Neural cell (in vitro differentiated cells): ENCODE data around the gene XRCC3. TPM values are rescaled to one million over a fixed set of nuclear protein-coding genes. Genes with fewer than 3 reads are reported as not detected.

Source experiments
- H2AFZ ChIP-seq: fragments of 200-600, 300-800 bp; sonication (generic), shearing (Covaris generic); 2 replicates; pipeline ENCODE4 v1.6.0; 2014; ENCODE audit warnings: low read depth, mild to moderate bottlenecking, antibody characterized with exemption, low read length, moderate library complexity
- H3F3A ChIP-seq: fragments of 200-600 bp; shearing (Covaris generic); 2 replicates; pipeline ENCODE4 v1.6.1; 2016; ENCODE audit warnings: mild to moderate bottlenecking, moderate library complexity, mixed read lengths, antibody characterized with exemption, low read length; ENCODE audit not compliant: insufficient read depth, poor library complexity, severe bottlenecking
- H3K27ac ChIP-seq: fragments of 200-600, 300-800 bp; sonication (generic), shearing (Covaris generic); 2 replicates; pipeline ENCODE4 v1.5.1; 2014; ENCODE audit warnings: mild to moderate bottlenecking, low read length, moderate library complexity
- H3K27me3 ChIP-seq: fragments of 300-800, 200-600 bp; sonication (generic), shearing (Covaris generic); 2 replicates; pipeline ENCODE4 v1.6.0; 2014; ENCODE audit warnings: mild to moderate bottlenecking, low read depth, low read length, moderate library complexity; ENCODE audit not compliant: insufficient read depth
- H3K36me3 ChIP-seq: fragments of 300-800, 200-600 bp; sonication (generic), shearing (Covaris generic); 2 replicates; pipeline ENCODE4 v1.5.1; 2014; ENCODE audit warnings: mild to moderate bottlenecking, antibody characterized with exemption, low read length, moderate library complexity; ENCODE audit not compliant: insufficient read depth
- H3K4me2 ChIP-seq: fragments of 300-800, 200-600 bp; sonication (generic), shearing (Covaris generic); 2 replicates; pipeline ENCODE4 v1.6.0; 2014; ENCODE audit warnings: mild to moderate bottlenecking, low read length
- H3K4me3 ChIP-seq: fragments of 300-800, 200-600 bp; sonication (generic), shearing (Covaris generic); 2 replicates; pipeline ENCODE4 v1.5.1; 2014; ENCODE audit warnings: mild to moderate bottlenecking, low read length, moderate library complexity
- H3K79me2 ChIP-seq: fragments of 200-600 bp; shearing (Covaris generic); replicated peaks from 2 replicates; pipeline ENCODE4 v1.6.0; 2014; ENCODE audit warnings: mild to moderate bottlenecking, low read length, moderate library complexity; ENCODE audit not compliant: insufficient read depth
- H3K9ac ChIP-seq: fragments of 300-800, 200-600 bp; sonication (generic), shearing (Covaris generic); 2 replicates; pipeline ENCODE4 v1.6.1; 2016; ENCODE audit warnings: mild to moderate bottlenecking, low read length, mixed read lengths
- H3K9me2 ChIP-seq: fragments of 200-600 bp; shearing (Covaris generic); 2 replicates; pipeline ENCODE4 v1.6.1; 2016; ENCODE audit warnings: mild to moderate bottlenecking, low read length, mixed read lengths; ENCODE audit not compliant: insufficient read depth
- H3K9me3 ChIP-seq: fragments of 200-600, 300-800 bp; sonication (generic), shearing (Covaris generic); 2 replicates; pipeline ENCODE4 v1.6.1; 2016; ENCODE audit warnings: mild to moderate bottlenecking, mixed run types, low read length, moderate library complexity, mixed read lengths
- H4K20me1 ChIP-seq: fragments of 200-600 bp; shearing (Covaris generic); 2 replicates; pipeline ENCODE4 v1.6.1; 2016; ENCODE audit warnings: mild to moderate bottlenecking, mixed run types; ENCODE audit not compliant: insufficient read depth
- EP300 ChIP-seq: fragments of 450-650 bp; conservative IDR thresholded peaks from 2 replicates; pipeline ENCODE4 v1.6.1; 2014; ENCODE audit warnings: antibody characterized with exemption, mild to moderate bottlenecking, moderate library complexity; ENCODE audit not compliant: poor library complexity, severe bottlenecking
- EZH2 ChIP-seq: fragments of 200-600, 300-800 bp; shearing (Covaris generic), sonication (generic); IDR thresholded peaks from 2 replicates; pipeline ENCODE4 v1.6.1; 2014; ENCODE audit warnings: antibody characterized with exemption, low read length, borderline replicate concordance, mild to moderate bottlenecking; ENCODE audit not compliant: insufficient read depth, poor library complexity, severe bottlenecking
- MXI1 ChIP-seq: fragments of 450-650 bp; conservative IDR thresholded peaks from 2 replicates; pipeline ENCODE4 v1.6.1; 2014; ENCODE audit warnings: antibody characterized with exemption, mild to moderate bottlenecking; ENCODE audit not compliant: poor library complexity, severe bottlenecking
- POLR2AphosphoS5 ChIP-seq: IDR thresholded peaks from 2 replicates; pipeline ENCODE4 v1.6.1; 2012
- RAD21 ChIP-seq: fragments of 450-650 bp; conservative IDR thresholded peaks from 2 replicates; pipeline ENCODE4 v1.6.1; 2014; ENCODE audit warnings: antibody characterized with exemption, mild to moderate bottlenecking, moderate library complexity
- SMC3 ChIP-seq: fragments of 450-650 bp; conservative IDR thresholded peaks from 2 replicates; pipeline ENCODE4 v1.6.1; 2014; ENCODE audit warnings: antibody characterized with exemption, mild to moderate bottlenecking, moderate library complexity; ENCODE audit not compliant: poor library complexity
- TAF1 ChIP-seq: IDR thresholded peaks from 2 replicates; pipeline ENCODE4 v1.6.1; 2012; ENCODE audit warnings: low read depth
- polyA plus RNA-seq: library from polyadenylated mRNA; depleted of rRNA; stranded (reverse); fragments of >200 nt; gene quantifications from 2 replicates; pipeline ENCODE4 v1.2.3, GENCODE V29; 2014
- TF ChIP-seq, protein P1 (sequence below): fragments of 450-650 bp; IDR thresholded peaks from 2 replicates; pipeline ENCODE4 v1.5.1; 2014; ENCODE audit warnings: antibody characterized with exemption, mild to moderate bottlenecking, moderate library complexity; ENCODE audit not compliant: poor library complexity, severe bottlenecking
- TF ChIP-seq, protein P2 (sequence below): IDR thresholded peaks from 2 replicates; pipeline ENCODE4 v1.6.1; 2012; ENCODE audit warnings: borderline replicate concordance

XRCC3 gene
- polyA plus RNA-seq, 1 donor from 2014 or later, result 14.6 TPM

DNA sequence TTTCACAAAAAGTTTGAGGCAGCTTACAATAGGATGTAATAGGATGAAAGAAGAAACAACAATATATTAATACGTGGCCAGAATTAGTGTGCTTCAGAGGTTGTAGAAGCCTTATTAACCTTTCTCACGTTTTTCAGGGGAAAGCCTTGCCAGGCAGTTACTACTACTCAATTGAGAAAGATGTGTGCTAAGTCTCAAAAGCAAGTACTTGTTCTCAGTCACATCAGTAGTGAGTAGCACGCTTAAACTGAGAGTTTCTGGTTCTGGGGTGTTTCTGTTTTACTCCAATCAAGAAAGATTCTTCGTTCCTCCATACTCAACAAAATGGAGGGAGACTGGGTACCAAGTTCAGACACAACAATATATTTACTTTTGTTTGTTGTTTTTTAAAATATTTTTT lies 47.6 kb downstream of the XRCC3 start:
- H3K27me3 ChIP-seq, result no peaks in the 10 kb centered on the region
- no peaks in the 10 kb centered on the region for H3F3A ChIP-seq
- H2AFZ ChIP-seq, result no peak overlapping the region
- H3K4me2 ChIP-seq, result no peak overlapping the region
- no peak overlapping the region for H3K9ac ChIP-seq
- H3K79me2 ChIP-seq, result peaks cover 13% of the 10 kb centered on the region
- no peak overlapping the region for H3K4me3 ChIP-seq
- H3K9me2 ChIP-seq, result no peaks in the 10 kb centered on the region
- no peaks in the 10 kb centered on the region for H3K9me3 ChIP-seq
- H3K36me3 ChIP-seq, result peaks cover 5% of the 10 kb centered on the region
- no peaks in the 10 kb centered on the region for H4K20me1 ChIP-seq
- TF ChIP-seq EP300, result no peak
- no peak for TF ChIP-seq RAD21
- TF ChIP-seq EZH2, result no peak
- TF ChIP-seq MXI1, result no peak
- TF ChIP-seq, protein P1, sequence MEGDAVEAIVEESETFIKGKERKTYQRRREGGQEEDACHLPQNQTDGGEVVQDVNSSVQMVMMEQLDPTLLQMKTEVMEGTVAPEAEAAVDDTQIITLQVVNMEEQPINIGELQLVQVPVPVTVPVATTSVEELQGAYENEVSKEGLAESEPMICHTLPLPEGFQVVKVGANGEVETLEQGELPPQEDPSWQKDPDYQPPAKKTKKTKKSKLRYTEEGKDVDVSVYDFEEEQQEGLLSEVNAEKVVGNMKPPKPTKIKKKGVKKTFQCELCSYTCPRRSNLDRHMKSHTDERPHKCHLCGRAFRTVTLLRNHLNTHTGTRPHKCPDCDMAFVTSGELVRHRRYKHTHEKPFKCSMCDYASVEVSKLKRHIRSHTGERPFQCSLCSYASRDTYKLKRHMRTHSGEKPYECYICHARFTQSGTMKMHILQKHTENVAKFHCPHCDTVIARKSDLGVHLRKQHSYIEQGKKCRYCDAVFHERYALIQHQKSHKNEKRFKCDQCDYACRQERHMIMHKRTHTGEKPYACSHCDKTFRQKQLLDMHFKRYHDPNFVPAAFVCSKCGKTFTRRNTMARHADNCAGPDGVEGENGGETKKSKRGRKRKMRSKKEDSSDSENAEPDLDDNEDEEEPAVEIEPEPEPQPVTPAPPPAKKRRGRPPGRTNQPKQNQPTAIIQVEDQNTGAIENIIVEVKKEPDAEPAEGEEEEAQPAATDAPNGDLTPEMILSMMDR, result no peak
- TF ChIP-seq POLR2AphosphoS5, result no peak
- TF ChIP-seq SMC3, result no peak
- TF ChIP-seq, protein P2, sequence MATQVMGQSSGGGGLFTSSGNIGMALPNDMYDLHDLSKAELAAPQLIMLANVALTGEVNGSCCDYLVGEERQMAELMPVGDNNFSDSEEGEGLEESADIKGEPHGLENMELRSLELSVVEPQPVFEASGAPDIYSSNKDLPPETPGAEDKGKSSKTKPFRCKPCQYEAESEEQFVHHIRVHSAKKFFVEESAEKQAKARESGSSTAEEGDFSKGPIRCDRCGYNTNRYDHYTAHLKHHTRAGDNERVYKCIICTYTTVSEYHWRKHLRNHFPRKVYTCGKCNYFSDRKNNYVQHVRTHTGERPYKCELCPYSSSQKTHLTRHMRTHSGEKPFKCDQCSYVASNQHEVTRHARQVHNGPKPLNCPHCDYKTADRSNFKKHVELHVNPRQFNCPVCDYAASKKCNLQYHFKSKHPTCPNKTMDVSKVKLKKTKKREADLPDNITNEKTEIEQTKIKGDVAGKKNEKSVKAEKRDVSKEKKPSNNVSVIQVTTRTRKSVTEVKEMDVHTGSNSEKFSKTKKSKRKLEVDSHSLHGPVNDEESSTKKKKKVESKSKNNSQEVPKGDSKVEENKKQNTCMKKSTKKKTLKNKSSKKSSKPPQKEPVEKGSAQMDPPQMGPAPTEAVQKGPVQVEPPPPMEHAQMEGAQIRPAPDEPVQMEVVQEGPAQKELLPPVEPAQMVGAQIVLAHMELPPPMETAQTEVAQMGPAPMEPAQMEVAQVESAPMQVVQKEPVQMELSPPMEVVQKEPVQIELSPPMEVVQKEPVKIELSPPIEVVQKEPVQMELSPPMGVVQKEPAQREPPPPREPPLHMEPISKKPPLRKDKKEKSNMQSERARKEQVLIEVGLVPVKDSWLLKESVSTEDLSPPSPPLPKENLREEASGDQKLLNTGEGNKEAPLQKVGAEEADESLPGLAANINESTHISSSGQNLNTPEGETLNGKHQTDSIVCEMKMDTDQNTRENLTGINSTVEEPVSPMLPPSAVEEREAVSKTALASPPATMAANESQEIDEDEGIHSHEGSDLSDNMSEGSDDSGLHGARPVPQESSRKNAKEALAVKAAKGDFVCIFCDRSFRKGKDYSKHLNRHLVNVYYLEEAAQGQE, result no peak
- no peak for TF ChIP-seq TAF1
- no peak overlapping the region for H3K27ac ChIP-seq

DNA sequence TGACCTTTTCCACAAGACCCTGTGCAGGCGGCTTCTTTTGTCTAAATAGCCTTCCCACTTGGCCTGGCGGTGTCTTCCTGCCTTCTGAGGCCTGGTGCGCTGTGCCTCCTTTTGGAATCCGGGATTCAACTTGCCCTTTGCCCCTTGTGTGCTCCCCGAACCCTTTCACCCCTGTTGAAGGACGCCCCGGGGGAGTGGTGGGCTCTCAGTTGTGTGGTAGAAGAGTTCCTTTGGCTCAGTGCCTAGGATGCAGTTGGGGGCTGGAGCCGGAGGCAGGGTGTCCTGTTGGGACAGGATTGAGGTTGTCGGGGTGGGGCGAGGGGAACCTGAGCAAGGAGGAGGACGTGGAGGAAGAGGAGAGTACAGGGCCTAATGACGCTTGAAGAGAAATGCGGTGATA lies 51.7 kb downstream of the XRCC3 start:
- H3K9ac ChIP-seq, result no peak overlapping the region
- H3K9me2 ChIP-seq, result no peaks in the 10 kb centered on the region
- H3K36me3 ChIP-seq, result no peaks in the 10 kb centered on the region
- H3K79me2 ChIP-seq, result peaks cover 13% of the 10 kb centered on the region
- H3K27me3 ChIP-seq, result no peaks in the 10 kb centered on the region
- TF ChIP-seq SMC3, result no peak
- TF ChIP-seq, protein P1, result no peak
- TF ChIP-seq, protein P2, result no peak
- TF ChIP-seq EZH2, result no peak
- no peak for TF ChIP-seq RAD21
- no peak for TF ChIP-seq MXI1
- no peaks in the 10 kb centered on the region for H4K20me1 ChIP-seq
- H3K4me2 ChIP-seq, result no peak overlapping the region
- H3K27ac ChIP-seq, result no peak overlapping the region
- H2AFZ ChIP-seq, result no peak overlapping the region
- no peaks in the 10 kb centered on the region for H3K9me3 ChIP-seq
- no peak overlapping the region for H3K4me3 ChIP-seq
- H3F3A ChIP-seq, result no peaks in the 10 kb centered on the region
